ENCODE data around the gene TNNT1.

DNA sequence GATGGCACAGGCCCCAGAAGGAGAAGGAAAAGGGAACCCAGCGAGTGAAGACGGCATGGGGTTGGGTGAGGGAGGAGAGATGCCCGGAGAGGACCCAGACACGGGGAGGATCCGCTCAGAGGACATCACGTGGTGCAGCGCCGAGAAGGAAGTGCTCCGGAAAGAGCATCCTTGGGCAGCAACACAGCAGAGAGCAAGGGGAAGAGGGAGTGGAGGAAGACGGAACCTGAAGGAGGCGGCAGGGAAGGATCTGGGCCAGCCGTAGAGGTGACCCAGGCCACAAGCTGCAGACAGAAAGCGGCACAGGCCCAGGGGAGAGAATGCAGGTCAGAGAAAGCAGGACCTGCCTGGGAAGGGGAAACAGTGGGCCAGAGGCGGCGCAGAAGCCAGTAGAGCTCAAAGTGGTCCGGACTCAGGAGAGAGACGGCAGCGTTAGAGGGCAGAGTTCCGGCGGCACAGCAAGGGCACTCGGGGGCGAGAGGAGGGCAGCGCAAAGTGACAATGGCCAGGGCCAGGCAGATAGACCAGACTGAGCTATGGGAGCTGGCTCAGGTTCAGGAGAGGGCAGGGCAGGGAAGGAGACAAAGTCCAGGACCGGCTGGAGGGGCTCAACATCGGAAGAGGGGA lies 32.7 kb downstream of the TNNT1 start:
- TF ChIP-seq FOXM1 (IDR thresholded peaks at IDR 0.05; ENCODE audit: borderline replicate concordance), result no peak
- TF ChIP-seq ARNT (IDR thresholded peaks at IDR 0.05), result no peak
